ENCODE results near the gene NOLC1. TPM values are rescaled to one million over a fixed set of nuclear protein-coding genes. Genes with fewer than 3 reads are reported as not detected.

The NOLC1 gene
- 31.3 and 37.2 TPM in 2 replicates for polyA plus RNA-seq

DNA sequence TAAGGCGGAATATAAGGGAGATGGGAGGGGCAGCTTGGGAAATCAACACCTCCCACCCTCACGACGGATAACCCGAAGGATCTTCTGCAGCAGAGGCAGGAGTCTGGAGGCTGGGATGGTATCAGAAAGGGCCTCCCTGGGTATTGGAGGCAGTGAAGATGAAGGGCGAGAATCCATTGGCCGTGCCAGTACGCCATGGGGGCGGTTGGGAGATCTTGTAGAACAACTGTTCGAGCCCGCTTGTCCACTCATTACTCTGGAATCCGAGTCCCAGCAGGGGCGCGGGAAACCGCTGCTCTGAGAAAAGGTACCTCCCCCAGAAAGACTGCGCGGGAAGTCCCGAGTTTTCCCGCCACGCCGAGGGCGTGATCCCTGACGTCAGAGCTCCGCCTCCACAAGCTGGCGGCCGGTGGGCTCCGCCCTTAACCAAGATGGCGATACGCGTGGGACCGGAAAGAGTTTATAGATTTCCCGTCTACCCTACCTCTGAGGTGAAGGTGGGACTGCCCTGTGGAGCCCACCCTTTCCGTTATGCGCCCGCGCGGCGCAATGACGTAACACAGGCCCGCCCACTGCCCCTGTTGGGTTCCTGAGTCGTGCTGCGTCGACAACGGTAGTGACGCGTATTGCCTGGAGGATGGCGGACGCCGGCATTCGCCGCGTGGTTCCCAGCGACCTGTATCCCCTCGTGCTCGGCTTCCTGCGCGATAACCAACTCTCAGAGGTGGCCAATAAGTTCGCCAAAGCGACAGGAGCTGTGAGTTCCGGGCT is at the start of gene NOLC1:
NOLC1 (plus strand) TSS at position 616 of the 771 bp plus-strand sequence; CDS start at position 638, 22 bp downstream.

DNA sequence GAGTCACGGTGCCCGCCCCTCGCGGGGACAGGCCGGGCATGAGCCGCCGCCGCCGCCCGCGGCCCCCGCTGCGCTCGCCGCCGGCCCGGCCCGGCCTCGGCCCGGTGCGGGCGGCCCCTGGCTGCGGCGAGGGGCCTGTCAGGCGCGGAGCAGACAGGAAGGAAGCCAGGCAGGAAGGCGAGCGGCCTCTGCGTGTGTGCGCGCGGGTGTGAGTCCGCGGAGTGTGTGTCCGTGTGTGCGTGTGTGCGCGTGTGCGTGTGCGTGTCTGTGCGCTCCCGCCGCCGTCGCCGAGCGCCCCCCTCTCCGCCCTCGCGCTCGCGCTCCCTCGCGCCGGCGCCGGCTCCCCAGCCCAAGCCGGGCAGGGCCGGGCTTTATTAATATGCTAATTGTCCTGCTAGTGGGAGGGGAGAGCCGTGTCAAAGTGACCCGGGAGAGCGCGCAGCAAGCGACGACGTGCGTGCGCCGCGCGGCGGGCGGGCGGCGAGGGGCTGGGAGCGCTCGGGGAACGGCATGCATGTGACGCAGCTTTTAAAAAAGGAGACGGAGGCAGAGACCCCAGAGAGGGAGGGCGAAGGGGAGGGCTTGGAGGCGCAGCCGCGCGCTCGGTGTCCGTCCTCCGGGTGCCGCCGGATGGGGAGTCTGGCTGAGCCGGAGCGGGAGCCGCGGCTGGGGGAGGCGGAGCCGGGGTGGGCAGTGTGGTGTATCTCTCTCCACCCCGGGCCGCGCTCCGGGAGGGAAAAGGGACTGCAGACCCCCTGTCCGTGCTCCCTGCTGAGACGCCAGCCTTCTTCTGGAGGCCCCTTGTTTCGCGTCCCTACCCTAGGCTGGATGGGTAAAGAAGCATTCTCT is 31.8 kb upstream of the NOLC1 start, which contains the start of gene LDB1:
LDB1 (minus strand) TSS at position 227 of the 849 bp plus-strand sequence. CDS start 258 bp downstream, outside the sequence.

GRCh38 chr10:102132563-102133372 is 19.4 kb upstream of the NOLC1 start, which contains the start of gene PPRC1:
TSS of gene PPRC1 (plus strand) at chr10:102133040. CDS start at chr10:102133069, 29 bp downstream.

Other genes with a start within 250 kb of the NOLC1 start
- 9.0 and 21.1 TPM in 2 replicates for gene ARMH3, start 96.2 kb upstream of the NOLC1 start, polyA plus RNA-seq
- 2.3 and 3.2 TPM in 2 replicates for gene HPS6, start 87.0 kb upstream of the NOLC1 start, polyA plus RNA-seq
- gene LDB1, start 32.0 kb upstream of the NOLC1 start, polyA plus RNA-seq = 0.63 and 2.6 TPM in 2 replicates
- gene PPRC1, start 19.3 kb upstream of the NOLC1 start, polyA plus RNA-seq = 4.9 and 10.7 TPM in 2 replicates
- 1.8 and 3.2 TPM in 2 replicates for gene ELOVL3, start 73.9 kb downstream of the NOLC1 start, polyA plus RNA-seq
- gene PITX3, start 89.1 kb downstream of the NOLC1 start, polyA plus RNA-seq = 0.28 TPM in 1 of 2 replicates, not detected in the other
- gene GBF1, start 93.1 kb downstream of the NOLC1 start, polyA plus RNA-seq = 16.2 and 16.4 TPM in 2 replicates
- not detected in 2 replicates for gene NFKB2, start 243.3 kb downstream of the NOLC1 start, polyA plus RNA-seq